Germinal center (tissue), 1 donor: ENCODE measurements around the gene TNFRSF14.
"Not testable (repeated sequence)": the region's sequence is repeated elsewhere in the genome, so short reads cannot be mapped to it uniquely, and the experiment has no call there.

ENCODE experiments used
- DNase-seq: peaks from one replicate; pipeline ENCODE4 v3.0.0; 2012; ENCODE audit warnings: mixed read lengths, low spot score

Gene TNFRSF14

DNA sequence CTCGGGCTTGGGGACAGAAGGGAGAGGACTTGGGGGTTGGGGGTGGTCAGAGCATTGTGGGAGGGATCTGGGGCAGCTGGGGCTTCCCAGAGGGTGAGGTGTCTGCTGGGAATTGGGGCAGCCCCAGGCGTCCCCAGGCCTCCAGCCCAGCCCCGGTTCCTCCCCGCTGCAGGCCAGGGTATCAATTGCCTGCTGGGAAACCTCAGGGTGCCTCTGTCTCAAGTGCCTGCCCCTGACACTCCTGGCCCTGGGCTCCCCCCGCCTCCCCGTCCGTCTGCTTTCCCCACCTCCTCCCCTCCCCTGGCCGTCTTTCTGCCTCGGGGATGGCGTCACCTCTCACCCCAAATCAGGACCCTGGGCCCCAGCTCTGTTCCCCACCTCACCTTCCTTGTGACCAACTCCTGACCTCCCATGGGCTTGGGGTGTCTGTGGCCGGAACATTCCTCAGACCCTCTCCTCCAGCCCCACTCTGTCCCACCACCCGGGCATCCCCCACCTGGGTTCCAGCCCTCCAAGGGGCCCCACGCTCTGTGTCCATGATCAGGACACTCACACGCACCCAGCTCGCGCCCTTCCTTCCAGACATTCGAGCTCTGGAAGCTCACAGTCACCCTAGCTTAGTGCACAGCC is 12.1 kb downstream of the TNFRSF14 start:
- not testable (repeated sequence) for DNase-seq

DNA sequence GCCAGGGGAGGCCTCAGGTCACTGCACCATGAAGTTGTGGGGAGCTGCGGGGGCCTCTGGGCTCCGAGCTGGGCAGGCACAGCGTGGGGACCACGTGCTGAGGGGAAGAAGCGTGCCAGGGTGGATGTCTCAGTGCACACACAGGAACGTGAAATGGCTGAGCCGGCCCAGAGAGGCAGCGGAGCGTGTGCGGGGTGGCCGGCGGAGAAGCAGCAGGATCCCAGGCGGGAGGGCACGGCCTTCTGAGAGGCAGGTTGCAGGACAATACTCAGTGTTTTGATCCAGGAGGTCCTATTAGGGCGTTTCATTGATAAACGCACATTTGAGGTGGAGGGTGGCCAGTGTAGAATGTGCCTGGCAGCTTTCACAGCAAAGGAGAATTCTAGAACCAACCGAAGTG is 12.9 kb downstream of the TNFRSF14 start:
- no peak for DNase-seq

DNA sequence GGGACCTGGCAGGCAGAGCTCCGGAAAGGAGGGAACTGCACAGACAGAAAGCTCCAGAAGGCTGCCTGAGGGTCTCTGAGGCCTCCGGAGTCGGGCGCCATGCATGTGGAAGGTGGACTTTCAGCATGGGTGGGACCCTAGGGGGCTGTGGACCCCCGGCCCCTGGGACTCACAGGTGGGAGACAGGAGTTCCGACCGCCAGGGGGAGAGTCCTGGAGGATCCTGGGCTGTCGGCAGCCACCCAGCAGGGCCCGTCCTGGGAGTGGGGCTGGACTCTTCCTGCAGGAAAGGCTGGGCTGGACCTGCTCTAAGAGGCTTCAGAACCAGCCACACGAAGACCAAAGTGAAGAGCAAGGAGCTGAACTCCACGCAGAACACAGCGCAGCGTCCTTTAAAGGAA is 13.5 kb downstream of the TNFRSF14 start:
- DNase-seq, result not testable (repeated sequence)

DNA sequence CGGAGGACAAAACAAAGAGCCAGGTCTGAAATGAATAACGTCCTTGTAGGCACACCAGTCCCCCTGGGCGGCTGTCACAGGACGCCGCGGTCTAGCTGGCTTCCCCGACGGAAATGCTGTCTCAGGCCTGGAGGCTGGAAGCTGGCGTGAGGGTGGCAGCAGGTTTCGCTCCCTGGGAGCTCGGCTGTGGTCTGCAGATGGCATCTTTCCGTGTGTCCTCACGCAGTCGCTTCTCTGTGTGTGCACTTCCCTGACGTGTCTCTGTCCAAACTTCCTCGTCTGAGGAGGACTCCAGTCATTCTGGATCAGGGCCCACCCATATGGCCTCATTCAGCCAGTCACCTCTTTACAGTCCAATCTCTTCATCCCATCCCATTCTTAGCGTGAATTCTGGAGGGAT is 14.2 kb downstream of the TNFRSF14 start:
- DNase-seq, result no peak

DNA sequence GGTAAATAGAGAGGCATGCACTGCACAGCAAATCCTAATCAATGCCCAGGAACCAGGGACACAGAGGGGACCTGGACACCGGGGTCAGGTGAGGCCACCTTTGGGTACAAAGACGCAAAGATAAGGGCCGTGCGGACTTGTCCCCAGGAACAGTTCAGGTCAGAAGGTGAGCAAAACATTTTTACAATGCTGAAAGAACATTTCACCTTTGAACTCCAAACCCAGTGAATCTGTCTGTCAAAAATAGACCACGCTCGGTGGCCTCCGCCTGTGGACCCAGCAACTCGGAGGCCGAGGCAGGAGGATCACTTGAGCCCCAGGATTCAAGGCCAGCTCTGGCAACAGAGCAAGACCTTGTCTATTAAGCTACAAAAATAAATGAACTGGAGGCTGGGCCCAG is 15.2 kb downstream of the TNFRSF14 start:
- DNase-seq, result no peak

DNA sequence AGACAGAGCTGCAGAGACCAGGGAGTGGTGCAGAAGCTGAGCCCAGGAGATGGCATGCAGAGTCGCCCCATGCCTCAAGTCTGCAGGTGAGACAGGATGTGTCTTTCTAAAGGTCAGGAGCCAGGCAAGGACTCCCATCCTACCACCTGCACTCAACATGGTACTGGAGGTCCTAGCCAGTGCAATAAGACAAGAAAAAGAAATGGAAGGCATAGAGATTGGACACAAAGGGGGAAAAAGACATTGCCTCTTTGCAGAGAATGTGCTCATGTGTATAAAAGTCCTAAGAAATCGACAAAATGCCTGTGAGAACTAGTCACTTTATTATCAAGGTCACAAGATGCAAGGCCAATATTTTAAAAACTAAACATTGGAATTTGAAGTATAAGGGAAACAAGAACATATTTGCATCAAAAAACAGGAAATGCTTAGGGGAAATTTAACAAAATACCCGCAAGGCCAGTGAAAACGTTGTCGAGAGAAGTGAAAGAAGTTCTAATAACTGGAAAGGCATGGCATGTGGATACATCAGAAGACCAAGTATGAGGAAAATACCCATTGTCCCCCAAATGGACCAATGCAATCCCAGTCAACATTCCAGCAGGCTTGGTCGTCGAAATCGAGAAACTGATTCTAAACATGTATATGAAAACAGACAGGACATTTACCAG is 17.2 kb downstream of the TNFRSF14 start:
- DNase-seq, result no peak

- no peak for DNase-seq
Measured at GRCh38 chr1:2574350-2574749, 18.2 kb downstream of the TNFRSF14 start.

- DNase-seq, result peak; percentile 40
Measured at GRCh38 chr1:2575801-2576663, 19.9 kb downstream of the TNFRSF14 start.

DNA sequence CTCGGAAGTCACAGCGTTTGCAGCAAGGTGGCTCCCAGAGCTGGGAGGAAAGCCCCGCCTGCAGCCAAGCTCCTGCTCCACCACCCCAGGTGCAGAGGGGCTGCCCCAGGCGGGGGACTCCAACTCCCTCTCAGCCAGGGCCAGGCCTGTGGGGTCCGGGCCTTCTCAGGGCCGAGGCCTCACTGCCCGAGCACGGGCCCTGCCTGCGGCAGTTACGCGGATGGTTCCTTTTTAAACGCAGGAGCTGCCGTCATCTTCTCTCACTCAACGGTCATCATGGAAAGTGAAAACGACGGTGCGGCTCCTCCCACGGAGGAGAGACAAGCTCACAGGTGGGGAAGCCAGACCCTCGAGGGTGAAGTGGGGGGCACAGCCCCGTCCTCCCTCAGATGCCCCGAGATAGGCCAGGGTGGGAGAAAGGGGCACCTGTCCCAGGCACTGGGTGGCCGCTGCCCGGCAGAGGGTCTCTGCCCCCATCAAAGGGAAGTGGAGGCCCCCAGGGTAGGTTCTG is 21.4 kb downstream of the TNFRSF14 start:
- DNase-seq, result peak; percentile 26

GRCh38 chr1:2578758-2579118 is 22.6 kb downstream of the TNFRSF14 start:
- no peak for DNase-seq

DNA sequence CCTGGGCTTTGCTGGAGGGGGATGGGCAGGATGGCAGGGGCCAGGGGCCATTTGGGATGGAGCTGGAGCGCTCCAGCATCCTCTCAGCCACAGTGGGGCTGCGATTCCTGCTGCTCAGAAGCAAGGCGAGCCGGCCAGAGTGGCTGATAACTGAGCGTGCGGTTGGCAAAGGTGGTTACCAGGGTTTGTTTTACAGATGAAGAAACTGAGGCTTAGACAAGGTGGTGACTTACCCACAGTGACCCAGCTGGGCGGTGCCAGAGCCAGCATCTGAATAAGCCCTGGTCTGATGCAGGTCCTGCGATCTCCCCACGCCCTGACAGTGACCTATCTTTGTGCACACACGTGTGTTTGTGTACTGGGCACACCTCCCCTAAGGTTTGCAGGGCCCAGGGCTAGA is 24.5 kb downstream of the TNFRSF14 start:
- DNase-seq, result no peak

- DNase-seq, result no peak
Measured at GRCh38 chr1:2582391-2582790, 26.2 kb downstream of the TNFRSF14 start.

GRCh38 chr1:2583331-2583791 is 27.2 kb downstream of the TNFRSF14 start:
- DNase-seq, result no peak

- no peak for DNase-seq
Measured at GRCh38 chr1:2583871-2584351, 27.7 kb downstream of the TNFRSF14 start.

GRCh38 chr1:2584686-2585317 is 28.6 kb downstream of the TNFRSF14 start:
- peak; percentile 29 for DNase-seq

- peak; percentile 86 for DNase-seq
Measured at GRCh38 chr1:2585318-2586092, 29.3 kb downstream of the TNFRSF14 start.

GRCh38 chr1:2586154-2587070 is 30.2 kb downstream of the TNFRSF14 start, which contains the start of gene PRXL2B:
PRXL2B (plus strand) TSS chr1:2586777; CDS start chr1:2586886, 109 bp downstream.
- peak; percentile 97 for DNase-seq

- peak; percentile 23 for DNase-seq
Measured at GRCh38 chr1:2587071-2587859, 31.1 kb downstream of the TNFRSF14 start.
